Kidney glomerular epithelial cell (primary cell): ENCODE measurements around the gene GOLT1B.
A peak's percentile ranks its signal among the peaks of the same experiment; 100 is the strongest.
"Not testable (repeated sequence)": the region's sequence is repeated elsewhere in the genome, so short reads cannot be mapped to it uniquely, and the experiment has no call there.

Experiments used
- DNase-seq: peaks from one replicate; lab custom pipeline; 2025; lab: John Stamatoyannopoulos, UW

Gene GOLT1B

GRCh38 chr12:21501258-21502163 is at the start of gene GOLT1B, which contains the start of gene RECQL:
Gene GOLT1B, plus strand, starts transcription at chr12:21501789. Its CDS starts 135 bp downstream, at chr12:21501924.
Gene RECQL, minus strand, starts transcription at chr12:21501635. Its CDS starts 2,065 bp downstream, at chr12:21499570.
- DNase-seq: peak; percentile 100

- DNase-seq: no peak
Measured at GRCh38 chr12:21453312-21453852, 48.2 kb upstream of the GOLT1B start.

GRCh38 chr12:21456291-21456780 is 45.3 kb upstream of the GOLT1B start:
- DNase-seq: no peak

GRCh38 chr12:21459474-21459873 is 42.1 kb upstream of the GOLT1B start:
- no peak for DNase-seq

GRCh38 chr12:21467334-21467733 is 34.3 kb upstream of the GOLT1B start:
- DNase-seq: not testable (repeated sequence)

GRCh38 chr12:21471294-21471693 is 30.3 kb upstream of the GOLT1B start:
- no peak for DNase-seq

- no peak for DNase-seq
Measured at GRCh38 chr12:21472197-21472823, 29.3 kb upstream of the GOLT1B start.

GRCh38 chr12:21475552-21475951 is 26.0 kb upstream of the GOLT1B start:
- DNase-seq: no peak

GRCh38 chr12:21476949-21477348 is 24.6 kb upstream of the GOLT1B start:
- DNase-seq: peak; percentile 57

- DNase-seq: no peak
Measured at GRCh38 chr12:21478756-21479455, 22.7 kb upstream of the GOLT1B start.

- DNase-seq: no peak
Measured at GRCh38 chr12:21483531-21483930, 18.1 kb upstream of the GOLT1B start.

- DNase-seq: no peak
Measured at GRCh38 chr12:21485998-21486397, 15.6 kb upstream of the GOLT1B start.

- no peak for DNase-seq
Measured at GRCh38 chr12:21499765-21500164, 1.8 kb upstream of the GOLT1B start.

GRCh38 chr12:21500786-21501257 is 767 bp upstream of the GOLT1B start:
- no peak for DNase-seq

GRCh38 chr12:21502164-21502496 is 541 bp downstream of the GOLT1B start:
- no peak for DNase-seq

GRCh38 chr12:21502872-21503271 is 1.3 kb downstream of the GOLT1B start:
- no peak for DNase-seq

- no peak for DNase-seq
Measured at GRCh38 chr12:21505888-21506287, 4.3 kb downstream of the GOLT1B start.

- DNase-seq: no peak
Measured at GRCh38 chr12:21507849-21508248, 6.3 kb downstream of the GOLT1B start.

- no peak for DNase-seq
Measured at GRCh38 chr12:21509768-21510167, 8.2 kb downstream of the GOLT1B start.

GRCh38 chr12:21516281-21516680 is 14.7 kb downstream of the GOLT1B start:
- no peak for DNase-seq

GRCh38 chr12:21518451-21518850 is 16.9 kb downstream of the GOLT1B start:
- no peak for DNase-seq

- DNase-seq: no peak
Measured at GRCh38 chr12:21521541-21521940, 20.0 kb downstream of the GOLT1B start.
